ENCODE results near the gene SLC6A12. TPM values are rescaled to one million over a fixed set of nuclear protein-coding genes. Genes with fewer than 3 reads are reported as not detected.

SLC6A12 gene
- total RNA-seq, 1 donor from 2014 or later = 14.2 TPM

GRCh38 chr12:168763-169525 is 45.0 kb downstream of the SLC6A12 start:
- Histone ChIP-seq H3K4me3 (no peak overlapping the region), H3K27me3 (ENCODE audit: low read depth) (peaks cover 9% of the 10 kb centered on the region)

GRCh38 chr12:167959-168600 is 45.9 kb downstream of the SLC6A12 start:
- Histone ChIP-seq H3K9me3 (no peaks in the 10 kb centered on the region), H3K36me3 (no peaks in the 10 kb centered on the region), H3K27ac (no peak overlapping the region), H3K27me3 (ENCODE audit: low read depth) (peaks cover 8% of the 10 kb centered on the region), H3K4me3 (no peak overlapping the region), H3K4me1 (peaks cover 9% of the 10 kb centered on the region)
- intact Hi-C loops (cut with DNase I) = no loop called here
- DNase-seq (no peak), ATAC-seq (no peak)
- TF ChIP-seq CTCF (IDR thresholded peaks at IDR 0.05) = no peak

More at GRCh38 chr12:168763-169525, 45.0 kb downstream of the SLC6A12 start:
- no peaks in the 10 kb centered on the region for H3K9me3 ChIP-seq
- no peak for ATAC-seq
- DNase-seq = no peak
- no peak for TF ChIP-seq CTCF (IDR thresholded peaks at IDR 0.05)
- intact Hi-C loops (cut with DNase I) = no loop called here
- H3K27ac ChIP-seq = no peak overlapping the region
- no peaks in the 10 kb centered on the region for H3K36me3 ChIP-seq
- peaks cover 10% of the 10 kb centered on the region for H3K4me1 ChIP-seq

GRCh38 chr12:166425-167075 is 47.4 kb downstream of the SLC6A12 start:
- intact Hi-C loops (cut with DNase I) = no loop called here
- no peaks in the 10 kb centered on the region for H3K36me3 ChIP-seq
- DNase-seq = no peak
- no peaks in the 10 kb centered on the region for H3K4me1 ChIP-seq
- ATAC-seq = no peak
- TF ChIP-seq CTCF (IDR thresholded peaks at IDR 0.05) = no peak
- H3K27ac ChIP-seq = no peak overlapping the region
- no peaks in the 10 kb centered on the region for H3K9me3 ChIP-seq
- no peaks in the 10 kb centered on the region for H3K27me3 ChIP-seq (ENCODE audit: low read depth)
- no peak overlapping the region for H3K4me3 ChIP-seq

- H3K4me1 ChIP-seq = no peaks in the 10 kb centered on the region
- no peaks in the 10 kb centered on the region for H3K9me3 ChIP-seq
- DNase-seq = no peak
- no peak overlapping the region for H3K4me3 ChIP-seq
- H3K27ac ChIP-seq = no peak overlapping the region
- intact Hi-C loops (cut with DNase I) = no loop called here
- no peak for TF ChIP-seq CTCF (IDR thresholded peaks at IDR 0.05)
- no peaks in the 10 kb centered on the region for H3K36me3 ChIP-seq
- ATAC-seq = no peak
- H3K27me3 ChIP-seq (ENCODE audit: low read depth) = no peaks in the 10 kb centered on the region
These were observed 48.0 kb downstream of the SLC6A12 start for GRCh38 chr12:165862-166368.

GRCh38 chr12:164207-164606 is 49.8 kb downstream of the SLC6A12 start:
- Histone ChIP-seq H3K9me3 (no peaks in the 10 kb centered on the region), H3K36me3 (no peaks in the 10 kb centered on the region), H3K27ac (no peak overlapping the region), H3K4me1 (no peaks in the 10 kb centered on the region), H3K27me3 (ENCODE audit: low read depth) (no peaks in the 10 kb centered on the region), H3K4me3 (no peak overlapping the region)
- DNase-seq (no peak), ATAC-seq (peak; percentile 52 to 74)
- TF ChIP-seq CTCF (IDR thresholded peaks at IDR 0.05) = no peak
- intact Hi-C loops (cut with DNase I) = no loop called here
